ENCODE measurements around the gene MYADM. TPM values are rescaled to one million over a fixed set of nuclear protein-coding genes. Genes with fewer than 3 reads are reported as not detected.

MYADM gene
- total RNA-seq, 1 experiment from 2014 or later = 39.0 TPM

- H3K27ac Mint-ChIP-seq (ENCODE audit: low read depth, unreplicated experiment) = no peak overlapping the region
- POLR2A ChIA-PET = no interaction called here
- no peak for TF ChIP-seq CTCF (IDR thresholded peaks at IDR 0.05; ENCODE audit: unreplicated experiment)
- intact Hi-C loops (cut with micrococcal nuclease) = no loop called here
- H3K4me1 Mint-ChIP-seq (ENCODE audit: insufficient read depth, unreplicated experiment) = no peaks in the 10 kb centered on the region
- DNase-seq (ENCODE audit: unreplicated experiment) = no peak
- no peak overlapping the region for H3K4me3 Mint-ChIP-seq (ENCODE audit: unreplicated experiment)
- H3K27me3 Mint-ChIP-seq (ENCODE audit: insufficient read depth, unreplicated experiment) = peaks cover 44% of the 10 kb centered on the region
- CTCF ChIA-PET = interaction anchor here (0.6 kb wide), 1 partner anchor 36 kb away, joined by 3 read pairs; no protein-coding TSS in a partner anchor
- no TSS peak for BruUV-seq (replicated peaks)
- no peaks in the 10 kb centered on the region for H3K9me3 Mint-ChIP-seq (ENCODE audit: unreplicated experiment)
- H3K36me3 Mint-ChIP-seq (ENCODE audit: insufficient read depth, unreplicated experiment) = peaks cover 10% of the 10 kb centered on the region
These were observed 25.3 kb downstream of the MYADM start for GRCh38 chr19:53892981-53893325.

- Mint-ChIP-seq H3K9me3 (ENCODE audit: unreplicated experiment) (no peaks in the 10 kb centered on the region), H3K4me3 (ENCODE audit: unreplicated experiment) (no peak overlapping the region), H3K4me1 (ENCODE audit: insufficient read depth, unreplicated experiment) (no peaks in the 10 kb centered on the region), H3K27ac (ENCODE audit: low read depth, unreplicated experiment) (no peak overlapping the region), H3K36me3 (ENCODE audit: insufficient read depth, unreplicated experiment) (peaks cover 10% of the 10 kb centered on the region), H3K27me3 (ENCODE audit: insufficient read depth, unreplicated experiment) (peaks cover 44% of the 10 kb centered on the region)
- TF ChIP-seq CTCF (IDR thresholded peaks at IDR 0.05; ENCODE audit: unreplicated experiment) = no peak
- intact Hi-C loops (cut with micrococcal nuclease) = no loop called here
- peak; percentile 31 for DNase-seq (ENCODE audit: unreplicated experiment)
- POLR2A ChIA-PET = interaction anchor here (0.8 kb wide), 1 partner anchor 264 kb away, joined by 3 read pairs; no protein-coding TSS in a partner anchor
- BruUV-seq (replicated peaks) = no TSS peak
- CTCF ChIA-PET = no interaction called here
These were observed 27.0 kb downstream of the MYADM start for GRCh38 chr19:53894707-53895106.

GRCh38 chr19:53896682-53897081 is 29.0 kb downstream of the MYADM start:
- no peak for TF ChIP-seq CTCF (IDR thresholded peaks at IDR 0.05; ENCODE audit: unreplicated experiment)
- no peak for DNase-seq (ENCODE audit: unreplicated experiment)
- Mint-ChIP-seq H3K27ac (ENCODE audit: low read depth, unreplicated experiment) (no peak overlapping the region), H3K4me1 (ENCODE audit: insufficient read depth, unreplicated experiment) (no peaks in the 10 kb centered on the region), H3K27me3 (ENCODE audit: insufficient read depth, unreplicated experiment) (peaks cover 39% of the 10 kb centered on the region), H3K36me3 (ENCODE audit: insufficient read depth, unreplicated experiment) (peaks cover 10% of the 10 kb centered on the region), H3K9me3 (ENCODE audit: unreplicated experiment) (no peaks in the 10 kb centered on the region), H3K4me3 (ENCODE audit: unreplicated experiment) (no peak overlapping the region)
- ChIA-PET CTCF (interaction anchor here (1.2 to 1.6 kb wide), 2 partner anchors 45 to 128 kb away, joined by 3 to 6 read pairs; no protein-coding TSS in a partner anchor), POLR2A (interaction anchor here (0.6 kb wide), 1 partner anchor 36 kb away, joined by 3 read pairs; no protein-coding TSS in a partner anchor)
- intact Hi-C loops (cut with micrococcal nuclease) = no loop called here
- no TSS peak for BruUV-seq (replicated peaks)

GRCh38 chr19:53897459-53897858 is 29.8 kb downstream of the MYADM start:
- no peak overlapping the region for H3K4me3 Mint-ChIP-seq (ENCODE audit: unreplicated experiment)
- no TSS peak for BruUV-seq (replicated peaks)
- no peak for DNase-seq (ENCODE audit: unreplicated experiment)
- no peak overlapping the region for H3K27ac Mint-ChIP-seq (ENCODE audit: low read depth, unreplicated experiment)
- H3K4me1 Mint-ChIP-seq (ENCODE audit: insufficient read depth, unreplicated experiment) = no peaks in the 10 kb centered on the region
- H3K27me3 Mint-ChIP-seq (ENCODE audit: insufficient read depth, unreplicated experiment) = peaks cover 31% of the 10 kb centered on the region
- H3K36me3 Mint-ChIP-seq (ENCODE audit: insufficient read depth, unreplicated experiment) = peaks cover 10% of the 10 kb centered on the region
- no peak for TF ChIP-seq CTCF (IDR thresholded peaks at IDR 0.05; ENCODE audit: unreplicated experiment)
- H3K9me3 Mint-ChIP-seq (ENCODE audit: unreplicated experiment) = no peaks in the 10 kb centered on the region
- ChIA-PET CTCF (interaction anchor here (1.2 to 1.6 kb wide), 2 partner anchors 45 to 127 kb away, joined by 3 to 6 read pairs; no protein-coding TSS in a partner anchor), POLR2A (interaction anchor here (0.6 kb wide), 1 partner anchor 35 kb away, joined by 3 read pairs; no protein-coding TSS in a partner anchor)
- intact Hi-C loops (cut with micrococcal nuclease) = no loop called here
